Stimulated activated CD8-positive, alpha-beta memory T cell treated with anti-CD3 and anti-CD28 coated beads, Interleukin-12 subunit alpha, Interleukin-12 subunit beta, amount 100 ng/mL, for 1 hour (primary cell): ENCODE results near the gene C1orf122.

Experiments
- DNase-seq: peaks from one replicate; pipeline ENCODE4 v3.0.0-alpha.2; 2020; ENCODE audit warnings: low read depth

C1orf122 gene

DNA sequence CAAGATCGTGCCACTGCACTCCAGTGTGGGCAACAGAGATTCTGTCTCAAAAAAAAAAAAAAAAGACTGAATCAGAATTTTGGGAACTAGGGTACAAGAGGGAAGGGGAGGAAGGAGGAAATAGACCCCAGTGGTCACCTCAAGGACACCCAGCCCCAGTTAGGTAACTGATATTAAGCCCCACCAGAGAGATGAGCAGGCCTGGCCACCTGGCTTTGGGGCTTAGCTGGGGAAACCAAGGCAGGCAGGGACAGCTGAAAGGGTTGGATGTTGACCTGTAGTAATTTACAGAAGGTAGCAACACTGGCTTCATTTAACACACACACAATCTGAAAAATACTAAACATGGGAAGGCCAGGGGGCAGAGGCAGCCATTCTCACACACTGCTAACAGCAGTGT, 5.2 kb upstream of the C1orf122 start:
- no peak for DNase-seq

DNA sequence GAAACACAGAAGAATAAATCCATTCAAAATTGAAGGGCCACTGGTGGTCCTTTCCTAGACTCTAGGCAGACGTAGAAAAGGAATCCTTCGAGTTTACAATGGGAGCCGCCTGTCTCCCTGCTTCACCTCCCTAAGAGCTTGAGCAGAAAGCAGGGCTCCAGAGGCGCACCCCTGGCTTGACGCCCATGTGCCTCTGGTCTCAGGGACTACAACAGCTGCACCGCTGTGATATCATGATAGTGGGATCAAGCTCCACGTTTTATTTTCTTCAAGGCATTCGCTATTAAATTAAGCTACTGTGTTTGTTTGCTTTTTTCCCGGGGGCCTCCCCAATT, 403 bp upstream of the C1orf122 start:
- no peak for DNase-seq

DNA sequence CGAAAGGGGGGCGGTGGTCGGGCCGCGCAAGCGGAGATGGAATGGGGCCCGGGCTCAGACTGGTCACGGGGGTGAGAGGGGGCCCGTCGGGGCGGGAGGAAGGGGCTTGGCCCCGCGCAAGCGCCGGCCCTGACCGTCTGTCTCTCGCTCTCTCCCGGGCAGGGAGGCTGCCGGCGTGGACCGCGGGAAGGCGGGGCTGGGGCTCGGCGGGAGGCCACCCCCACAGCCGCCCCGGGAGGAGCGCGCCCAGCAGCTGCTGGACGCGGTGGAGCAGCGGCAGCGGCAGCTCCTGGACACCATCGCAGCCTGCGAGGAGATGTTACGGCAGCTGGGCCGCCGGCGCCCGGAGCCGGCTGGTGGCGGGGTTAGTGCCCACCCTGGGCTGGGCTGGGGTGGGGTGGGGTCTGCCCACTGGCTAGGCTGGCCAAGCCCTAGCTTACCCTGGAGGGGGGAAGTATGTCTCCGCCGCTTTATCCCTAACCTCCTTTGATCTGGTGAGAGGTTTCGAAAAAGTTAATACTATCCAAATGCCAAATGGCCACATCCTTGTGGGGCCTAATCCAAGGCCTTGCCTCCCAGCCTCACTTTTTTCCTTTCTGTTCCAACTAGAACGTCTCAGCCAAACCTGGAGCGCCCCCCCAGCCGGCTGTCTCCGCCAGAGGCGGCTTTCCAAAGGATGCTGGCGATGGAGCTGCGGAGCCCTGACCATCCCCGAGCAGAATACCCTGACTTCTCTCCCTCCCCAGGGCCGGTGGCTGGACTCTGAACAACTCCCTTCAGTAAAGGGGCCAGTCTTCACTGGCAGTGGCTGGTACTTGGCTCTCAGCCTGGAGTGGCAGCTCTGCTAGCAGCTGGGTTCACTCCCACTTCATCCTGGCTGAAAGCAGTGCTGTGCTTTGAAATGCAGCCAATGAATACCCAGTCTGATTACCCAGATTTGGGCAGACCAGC, 1.1 kb downstream of the C1orf122 start:
- DNase-seq: no peak

GRCh38 chr1:37809942-37810341, 2.4 kb downstream of the C1orf122 start:
- no peak for DNase-seq

DNA sequence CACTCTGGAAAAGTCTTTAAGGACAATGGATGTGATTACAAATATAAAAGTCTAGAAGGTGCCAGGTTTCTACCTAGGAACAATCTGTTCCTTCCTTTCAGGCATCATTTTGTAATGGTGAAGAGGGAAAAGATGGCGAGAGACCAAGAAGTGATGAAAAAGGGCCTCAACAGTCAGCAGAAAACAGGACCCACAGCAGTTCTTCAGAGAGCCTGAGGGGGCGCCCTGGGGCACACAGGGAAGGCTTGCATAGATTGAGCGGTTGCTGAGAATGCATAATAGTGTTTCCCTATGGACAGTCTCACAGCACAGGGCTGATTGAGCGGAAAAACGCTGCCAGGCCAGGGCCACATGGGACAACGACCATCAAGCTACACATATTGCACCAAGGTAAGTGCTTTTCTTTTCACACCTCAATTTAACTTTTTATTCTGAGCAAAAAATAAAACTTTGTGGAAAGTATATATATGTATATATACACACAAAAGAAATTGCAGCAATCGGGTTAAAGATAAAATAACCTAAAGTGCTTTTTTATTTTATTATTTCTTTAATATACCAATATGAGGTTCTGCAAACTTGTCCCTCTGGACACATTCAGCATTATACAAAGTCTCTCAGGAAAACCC, 3.6 kb downstream of the C1orf122 start:
- DNase-seq: peak; percentile 41

DNA sequence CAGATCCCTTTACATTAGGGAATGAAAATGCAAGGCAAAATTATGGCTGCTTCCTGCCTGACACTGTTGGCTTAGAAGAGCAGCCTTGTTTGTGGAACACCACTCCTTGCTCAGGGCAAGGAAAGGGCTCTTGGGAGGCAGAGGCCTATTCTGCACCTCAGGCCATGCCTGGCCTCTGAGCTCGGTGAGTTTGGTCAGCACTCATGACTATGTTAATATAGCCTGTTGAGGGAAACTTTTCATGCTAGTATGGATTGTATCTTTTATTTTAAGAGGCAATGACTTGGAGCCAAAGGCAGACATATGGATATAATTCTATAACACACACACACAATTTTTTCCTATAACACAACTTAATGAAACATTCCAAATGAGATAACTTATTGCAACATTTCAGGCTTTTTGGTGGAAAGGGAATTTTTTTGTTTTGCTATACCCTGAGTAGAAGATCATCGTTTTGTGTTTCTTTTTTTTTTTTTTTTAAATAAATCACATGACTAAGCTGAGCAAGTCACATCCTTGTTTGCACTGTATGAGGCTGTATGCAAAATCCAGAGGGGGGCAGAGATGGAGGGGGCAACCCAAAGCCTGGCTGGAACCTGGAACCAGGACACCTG, 6.0 kb downstream of the C1orf122 start:
- no peak for DNase-seq

GRCh38 chr1:37814252-37814651, 6.7 kb downstream of the C1orf122 start:
- DNase-seq: no peak

DNA sequence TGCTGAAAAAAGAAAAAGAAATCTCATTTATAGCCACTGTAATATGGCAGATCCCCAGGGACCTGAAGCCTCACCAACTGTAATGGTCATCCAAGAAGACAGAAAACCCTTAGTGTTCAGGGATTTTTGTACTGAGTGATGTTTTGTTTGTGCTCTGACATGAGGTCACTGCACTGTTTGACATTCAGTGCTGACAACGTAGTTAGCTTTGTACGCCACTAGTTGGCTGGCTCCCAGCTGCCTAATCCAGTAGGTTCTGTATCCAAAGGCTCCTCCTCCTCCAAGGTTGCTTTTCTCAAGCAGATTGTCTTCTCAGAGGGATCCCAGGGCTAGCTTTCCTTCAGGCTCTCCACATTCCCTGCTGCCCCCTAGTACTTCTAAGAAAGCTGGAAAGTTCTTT, 9.9 kb downstream of the C1orf122 start:
- no peak for DNase-seq

DNA sequence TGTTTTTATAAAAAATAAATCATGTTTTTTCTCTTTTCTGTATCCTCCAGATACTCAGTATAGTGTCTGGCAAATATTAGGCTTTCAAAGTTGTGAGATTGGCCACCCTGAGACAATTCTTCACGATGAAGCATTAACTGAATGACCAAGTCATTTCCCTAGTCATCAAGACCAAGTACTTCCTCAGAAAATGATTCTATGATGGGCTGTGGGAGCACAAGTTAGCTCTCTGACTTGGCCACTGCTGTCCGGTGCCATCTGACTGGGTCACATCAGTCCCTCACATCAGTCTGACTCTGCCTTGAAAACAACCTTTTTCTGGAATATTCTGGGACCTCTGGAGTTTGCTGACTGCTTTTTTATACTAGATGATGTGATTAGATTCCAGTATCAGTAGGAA, 13.9 kb downstream of the C1orf122 start:
- DNase-seq: no peak

- DNase-seq: no peak
These were observed 15.6 kb downstream of the C1orf122 start for GRCh38 chr1:37822906-37823815.

DNA sequence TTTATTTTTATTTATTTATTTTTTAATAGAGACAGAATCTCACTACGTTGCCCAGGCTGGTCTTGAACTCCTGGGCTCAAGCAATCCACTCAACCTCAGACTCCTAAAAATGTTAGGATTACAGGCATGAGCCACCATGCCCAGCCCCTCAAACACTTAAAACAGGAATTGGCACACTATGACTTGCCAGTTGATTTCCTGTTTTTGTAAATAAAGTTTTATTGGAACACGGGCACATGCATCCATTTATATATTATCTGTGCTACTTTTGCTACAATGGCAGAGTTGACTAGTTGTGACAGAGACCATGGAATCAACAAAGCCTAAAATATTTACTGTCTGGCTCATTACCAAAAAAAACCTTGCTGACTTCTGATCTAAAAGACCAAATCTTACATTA, 16.4 kb downstream of the C1orf122 start:
- DNase-seq: no peak

DNA sequence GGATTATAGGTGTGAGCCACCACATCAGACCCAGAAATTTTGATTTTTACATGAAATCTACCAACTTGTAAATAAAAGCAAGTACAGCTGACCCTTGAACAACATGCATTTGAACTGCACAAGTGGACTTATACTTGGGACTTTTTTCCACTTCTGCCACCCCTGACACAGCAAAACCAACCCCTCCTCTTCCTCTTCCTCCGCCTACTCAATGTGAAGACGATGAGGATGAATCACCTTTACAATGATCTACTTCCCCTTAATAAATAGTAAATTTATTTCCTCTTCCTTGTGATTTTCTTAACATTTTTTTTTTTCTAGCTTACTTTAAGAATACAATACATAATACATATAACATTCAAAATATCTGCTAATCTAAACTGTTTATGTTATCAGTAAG, 17.9 kb downstream of the C1orf122 start:
- no peak for DNase-seq

GRCh38 chr1:37828410-37829074, 21.0 kb downstream of the C1orf122 start:
- DNase-seq: no peak

GRCh38 chr1:37831109-37831508, 23.5 kb downstream of the C1orf122 start:
- no peak for DNase-seq

GRCh38 chr1:37831809-37832208, 24.2 kb downstream of the C1orf122 start:
- no peak for DNase-seq

GRCh38 chr1:37836788-37837187, 29.2 kb downstream of the C1orf122 start:
- no peak for DNase-seq

DNA sequence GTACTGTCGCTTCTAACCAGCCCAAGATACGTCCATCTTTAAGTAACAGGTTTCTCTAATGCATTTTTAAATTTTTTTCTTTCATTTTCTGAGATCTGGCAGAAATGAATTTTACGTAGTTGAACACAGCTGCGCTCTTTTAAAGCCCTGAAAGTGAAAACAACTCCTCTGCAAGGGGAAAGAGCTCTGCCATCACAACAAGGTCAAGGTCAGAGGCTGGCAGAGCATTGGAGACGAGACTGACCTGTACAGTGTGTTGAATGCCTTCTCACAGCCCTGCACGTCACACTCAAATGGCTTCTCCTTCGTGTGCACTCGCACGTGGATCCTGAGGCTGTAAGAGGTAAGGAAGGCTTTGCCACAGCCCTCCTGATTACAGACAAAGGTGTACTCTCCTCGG, 32.1 kb downstream of the C1orf122 start:
- DNase-seq: no peak

GRCh38 chr1:37840711-37841110, 33.1 kb downstream of the C1orf122 start:
- no peak for DNase-seq

GRCh38 chr1:37841652-37842051, 34.1 kb downstream of the C1orf122 start:
- no peak for DNase-seq

DNA sequence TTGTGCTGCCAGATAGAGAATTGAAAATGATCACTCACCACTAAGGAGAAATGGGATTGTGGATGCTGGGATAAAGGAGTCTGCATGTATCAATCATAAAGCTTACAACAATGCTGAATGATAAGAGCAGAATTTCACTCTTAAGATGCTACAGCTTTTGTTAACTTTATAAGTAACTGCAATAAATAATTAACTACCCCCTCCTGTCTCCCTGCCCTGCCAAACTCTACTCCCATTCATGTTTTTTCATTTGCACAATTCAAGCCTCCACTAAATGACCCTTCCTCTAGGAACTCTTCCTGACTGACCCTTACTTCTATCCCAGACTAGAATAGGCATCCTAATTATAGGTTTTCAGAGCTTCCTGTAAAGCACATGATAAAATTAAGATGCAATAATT, 36.9 kb downstream of the C1orf122 start:
- no peak for DNase-seq

DNA sequence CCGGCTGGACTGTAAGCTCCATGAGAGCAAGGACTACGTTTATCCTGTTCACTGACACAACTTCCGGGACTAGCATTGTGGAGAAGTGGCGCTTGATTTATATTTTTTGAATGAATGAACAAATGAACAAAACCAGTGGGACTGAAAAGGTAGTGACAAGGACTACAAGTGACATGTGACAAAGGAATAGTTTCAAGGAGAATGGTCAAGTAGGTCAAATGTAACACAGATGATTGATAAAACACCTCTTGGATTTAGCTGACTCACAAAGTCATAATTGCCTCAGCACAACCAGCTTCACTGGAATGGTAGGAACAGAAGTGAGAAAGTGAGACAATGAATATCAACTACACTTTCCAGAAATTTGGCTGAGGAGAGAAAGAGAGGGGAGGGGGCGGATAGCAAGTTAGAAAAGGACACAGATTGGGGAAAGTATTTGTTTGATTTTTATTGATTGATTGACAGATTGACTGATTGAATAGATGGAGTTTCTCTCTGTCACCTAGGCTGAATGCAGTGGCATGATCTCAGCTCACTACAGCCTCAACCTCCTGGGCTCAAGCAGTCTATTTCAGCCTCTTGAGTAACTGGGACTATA, 37.6 kb downstream of the C1orf122 start:
- no peak for DNase-seq
